Osteoblast (primary cell): Measurements from ENCODE around the gene CCNO. TPM values are rescaled to one million over a fixed set of nuclear protein-coding genes. Genes with fewer than 3 reads are reported as not detected.
A peak's percentile ranks its signal among the peaks of the same experiment; 100 is the strongest.

Source experiments
- DNase-seq: peaks from one replicate; pipeline ENCODE4 v3.0.0; 2011; ENCODE audit warnings: low spot score, mixed read lengths; ENCODE audit not compliant: insufficient read length; ENCODE audit errors: missing footprints
- H2AFZ ChIP-seq: 2 replicates; pipeline ENCODE4 v1.6.0; 2011; ENCODE audit warnings: mild to moderate bottlenecking, low read length
- H3K27ac ChIP-seq: 2 replicates; pipeline ENCODE4 v1.5.1; 2011; ENCODE audit warnings: mild to moderate bottlenecking, low read depth, low read length, moderate library complexity
- H3K27me3 ChIP-seq: 2 replicates; pipeline ENCODE4 v1.6.0; 2012; ENCODE audit warnings: mild to moderate bottlenecking, control low read depth, inconsistent platforms, low read length, moderate library complexity; ENCODE audit not compliant: insufficient read depth
- H3K36me3 ChIP-seq: 2 replicates; pipeline ENCODE4 v1.5.1; 2011; ENCODE audit warnings: mild to moderate bottlenecking, low read length, control low read depth, moderate library complexity; ENCODE audit not compliant: insufficient read depth
- H3K4me1 ChIP-seq: 2 replicates; pipeline ENCODE4 v1.5.1; 2011; ENCODE audit warnings: mild to moderate bottlenecking, low read length, control low read depth, moderate library complexity; ENCODE audit not compliant: insufficient read depth
- H3K4me2 ChIP-seq: 2 replicates; pipeline ENCODE4 v1.6.0; 2011; ENCODE audit warnings: mild to moderate bottlenecking, low read length; ENCODE audit not compliant: insufficient read depth
- H3K4me3 ChIP-seq: fragments of 200-600 bp; sonication (generic); 3 replicates; pipeline ENCODE4 v1.5.1; 2012; ENCODE audit warnings: mild to moderate bottlenecking, low read length, inconsistent platforms; ENCODE audit not compliant: insufficient read depth
- H3K79me2 ChIP-seq: 2 replicates; pipeline ENCODE4 v1.6.0; 2012; ENCODE audit warnings: mild to moderate bottlenecking, low read length, control low read depth, inconsistent platforms; ENCODE audit not compliant: insufficient read depth
- H3K9me3 ChIP-seq: 2 replicates; pipeline ENCODE4 v1.5.1; 2011; ENCODE audit warnings: low read depth, low read length, control low read depth
- H4K20me1 ChIP-seq: 2 replicates; pipeline ENCODE4 v1.6.0; 2012; ENCODE audit warnings: mild to moderate bottlenecking, low read length, control low read depth; ENCODE audit not compliant: insufficient read depth
- total RNA-seq: library from RNA; depleted of rRNA; stranded (reverse); fragments of >200 nt; gene quantifications from 2 replicates; pipeline ENCODE4 v1.2.3, GENCODE V29; 2012
- TF ChIP-seq, protein P1 (sequence below): IDR thresholded peaks from 2 replicates; pipeline ENCODE4 v1.5.1; 2011; ENCODE audit warnings: mild to moderate bottlenecking, low read depth, low read length, moderate library complexity; ENCODE audit errors: extremely low read depth

The CCNO gene
- total RNA-seq, 1 donor: 1.4 TPM

DNA sequence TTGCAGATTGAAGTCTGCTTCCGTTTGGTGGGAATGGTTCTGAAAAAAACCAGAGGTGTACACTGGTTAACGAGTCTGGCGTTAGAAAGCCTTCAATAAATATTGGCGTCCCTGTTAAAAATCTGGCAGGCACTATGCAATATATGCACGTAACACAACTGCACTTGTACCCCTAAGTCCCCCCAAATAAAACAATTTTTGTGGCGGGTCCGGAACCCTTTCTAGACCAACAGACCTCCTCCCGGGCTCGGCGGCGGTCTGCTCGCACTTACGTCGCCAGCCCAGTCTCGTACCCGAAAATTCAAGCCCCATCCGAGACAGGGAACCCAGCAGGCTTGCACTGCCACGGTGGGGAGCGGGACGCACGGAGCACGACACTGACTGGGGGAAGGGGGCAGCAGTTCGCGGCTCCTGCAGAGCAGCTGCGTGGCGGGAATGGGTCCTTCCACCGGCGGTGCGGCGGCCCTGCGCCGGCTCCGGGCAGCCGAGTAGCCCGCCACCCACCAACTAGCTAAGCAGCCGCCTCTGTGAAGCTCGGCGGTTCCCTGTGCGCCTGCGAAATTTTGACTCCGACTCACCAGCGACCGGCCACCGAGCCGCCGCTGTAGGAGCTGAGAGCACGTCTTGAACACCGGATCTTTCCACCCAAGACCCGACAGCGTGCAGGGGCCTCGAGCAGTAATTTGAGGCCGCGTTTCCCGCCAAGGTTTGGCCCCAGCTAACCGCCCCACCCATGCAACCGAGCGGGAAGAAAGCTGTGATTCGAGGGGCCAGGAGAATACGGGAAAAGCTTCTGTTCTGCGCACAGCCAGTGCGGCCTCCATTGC, 10.2 kb downstream of the CCNO start:
- Histone ChIP-seq H3K9me3 (no peaks in the 10 kb centered on the region), H3K27ac (no peak overlapping the region), H3K4me3 (no peak overlapping the region), H3K27me3 (peaks cover 68% of the 10 kb centered on the region), H3K4me2 (no peak overlapping the region), H4K20me1 (no peaks in the 10 kb centered on the region), H2AFZ (no peak overlapping the region), H3K36me3 (no peaks in the 10 kb centered on the region), H3K79me2 (no peaks in the 10 kb centered on the region), H3K4me1 (peaks cover 6% of the 10 kb centered on the region)
- DNase-seq: peak; percentile 81
- TF ChIP-seq, protein P1, sequence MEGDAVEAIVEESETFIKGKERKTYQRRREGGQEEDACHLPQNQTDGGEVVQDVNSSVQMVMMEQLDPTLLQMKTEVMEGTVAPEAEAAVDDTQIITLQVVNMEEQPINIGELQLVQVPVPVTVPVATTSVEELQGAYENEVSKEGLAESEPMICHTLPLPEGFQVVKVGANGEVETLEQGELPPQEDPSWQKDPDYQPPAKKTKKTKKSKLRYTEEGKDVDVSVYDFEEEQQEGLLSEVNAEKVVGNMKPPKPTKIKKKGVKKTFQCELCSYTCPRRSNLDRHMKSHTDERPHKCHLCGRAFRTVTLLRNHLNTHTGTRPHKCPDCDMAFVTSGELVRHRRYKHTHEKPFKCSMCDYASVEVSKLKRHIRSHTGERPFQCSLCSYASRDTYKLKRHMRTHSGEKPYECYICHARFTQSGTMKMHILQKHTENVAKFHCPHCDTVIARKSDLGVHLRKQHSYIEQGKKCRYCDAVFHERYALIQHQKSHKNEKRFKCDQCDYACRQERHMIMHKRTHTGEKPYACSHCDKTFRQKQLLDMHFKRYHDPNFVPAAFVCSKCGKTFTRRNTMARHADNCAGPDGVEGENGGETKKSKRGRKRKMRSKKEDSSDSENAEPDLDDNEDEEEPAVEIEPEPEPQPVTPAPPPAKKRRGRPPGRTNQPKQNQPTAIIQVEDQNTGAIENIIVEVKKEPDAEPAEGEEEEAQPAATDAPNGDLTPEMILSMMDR: no peak

DNA sequence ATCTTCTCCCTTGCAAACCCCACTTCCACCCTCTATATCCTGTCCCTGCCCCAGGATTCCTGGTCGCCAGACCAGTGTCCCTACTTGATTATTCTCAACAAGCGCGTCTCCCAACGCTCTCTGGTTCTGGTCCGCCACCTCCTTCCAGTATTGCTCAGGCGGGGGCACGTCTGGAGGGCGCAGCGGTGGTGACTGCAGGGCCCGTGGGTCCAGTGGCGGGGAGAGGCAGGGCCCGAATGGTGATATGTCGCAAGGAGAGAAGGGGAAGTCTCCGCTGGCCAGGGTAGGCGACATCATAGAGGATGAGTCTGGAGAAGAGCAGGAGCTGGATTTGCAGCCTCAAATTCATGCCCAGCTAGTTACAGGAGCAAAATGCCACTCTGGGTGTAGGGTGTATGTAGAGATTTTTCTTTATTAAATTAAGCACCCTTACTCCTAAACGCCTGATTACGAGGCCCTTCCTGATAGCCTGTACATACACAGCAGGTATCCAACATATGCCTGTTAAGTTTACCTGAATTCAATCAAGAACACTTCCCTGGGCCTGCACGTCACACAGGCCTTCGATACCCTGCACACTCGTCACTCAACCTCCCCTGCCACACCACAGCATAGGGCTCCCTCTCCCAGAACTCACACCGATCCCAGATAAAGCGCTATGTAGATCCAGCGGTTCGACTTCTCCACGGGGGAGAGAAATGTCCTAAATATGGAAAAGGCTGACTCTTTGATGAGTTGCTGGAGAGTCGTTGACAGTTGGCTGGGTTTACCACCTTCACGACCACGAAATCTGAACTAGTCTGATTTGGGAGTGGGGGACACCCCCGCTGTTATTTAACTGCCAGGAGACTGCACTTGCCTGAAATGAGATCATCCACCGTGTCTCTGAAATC, 11.1 kb downstream of the CCNO start:
- Histone ChIP-seq H3K4me1 (peaks cover 2% of the 10 kb centered on the region), H3K4me2 (no peak overlapping the region), H3K27ac (no peak overlapping the region), H3K79me2 (no peaks in the 10 kb centered on the region), H3K4me3 (no peak overlapping the region), H3K27me3 (peaks cover 59% of the 10 kb centered on the region), H3K36me3 (no peaks in the 10 kb centered on the region), H3K9me3 (no peaks in the 10 kb centered on the region), H2AFZ (no peak overlapping the region), H4K20me1 (no peaks in the 10 kb centered on the region)
- peak; percentile 76 for DNase-seq
- TF ChIP-seq, protein P1: no peak

DNA sequence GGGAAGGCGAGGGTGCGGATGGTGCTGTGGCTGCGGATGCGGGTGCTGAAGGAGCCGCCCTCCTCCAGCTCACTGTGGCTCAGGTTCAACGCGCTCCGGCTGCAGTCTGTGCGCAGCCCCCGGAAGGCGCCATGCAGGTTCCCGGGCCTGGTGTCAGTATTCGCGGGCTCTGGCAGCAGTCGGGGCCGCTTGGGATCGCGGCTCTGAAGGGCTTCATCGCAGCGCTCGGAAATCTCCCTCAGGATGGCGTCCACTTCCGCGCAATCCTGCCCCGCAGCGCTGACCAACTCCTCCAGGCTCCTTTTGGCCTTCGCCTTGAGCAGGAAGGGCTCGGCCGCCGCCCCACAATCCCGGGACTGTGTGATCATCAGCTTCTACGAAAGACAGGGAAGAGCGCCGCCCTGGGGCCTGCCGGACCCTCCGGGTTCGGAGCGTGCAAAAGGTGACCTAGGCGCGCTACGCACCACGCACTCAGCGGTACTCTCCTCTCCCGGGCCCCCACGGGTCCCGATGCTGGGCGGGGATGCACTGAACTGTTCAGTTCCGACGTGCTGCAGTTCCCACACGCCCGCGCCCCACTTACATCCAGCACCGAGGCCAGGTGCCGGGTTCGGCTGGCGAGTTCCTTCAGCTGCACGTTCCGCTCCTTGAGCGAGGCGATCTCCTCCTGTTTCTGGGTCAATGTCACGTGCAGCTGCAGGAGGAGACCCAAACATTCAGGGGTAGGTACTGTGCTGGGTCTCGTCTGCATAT, 12.8 kb downstream of the CCNO start:
- peaks cover 2% of the 10 kb centered on the region for H3K4me1 ChIP-seq
- DNase-seq: peak; percentile 94
- TF ChIP-seq, protein P1: no peak
- no peaks in the 10 kb centered on the region for H3K79me2 ChIP-seq
- H3K4me3 ChIP-seq: peak overlapping the region; percentile 63
- H3K27ac ChIP-seq: no peak overlapping the region
- H4K20me1 ChIP-seq: no peaks in the 10 kb centered on the region
- no peaks in the 10 kb centered on the region for H3K36me3 ChIP-seq
- H3K9me3 ChIP-seq: no peaks in the 10 kb centered on the region
- H3K27me3 ChIP-seq: peaks cover 50% of the 10 kb centered on the region
- peak overlapping the region; percentile 78 for H3K4me2 ChIP-seq
- peak overlapping the region; percentile 90 for H2AFZ ChIP-seq
